ENCODE measurements around the gene SLC39A5.

Gene SLC39A5

DNA sequence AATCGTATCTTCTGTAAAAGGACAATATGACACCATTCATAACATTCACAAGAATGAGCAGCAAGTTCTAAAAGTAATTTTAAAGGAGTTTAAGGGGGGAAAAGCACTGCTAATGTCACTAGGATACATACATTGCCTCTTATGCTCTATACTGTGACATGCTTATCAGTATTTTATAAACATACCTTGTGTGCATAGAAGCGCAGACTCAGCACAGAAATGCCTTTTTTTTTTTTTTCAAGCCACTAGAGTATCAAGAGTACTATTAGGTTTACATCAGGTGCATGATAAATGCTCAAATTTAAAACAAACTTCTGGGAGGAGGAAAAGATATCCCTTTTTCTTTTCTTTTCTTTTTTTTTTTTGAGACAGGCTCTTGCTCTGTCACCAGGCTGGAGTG is 27.0 kb upstream of the SLC39A5 start:
- no peak for DNase-seq (ENCODE audit: low read depth)
- TF ChIP-seq, protein P1, sequence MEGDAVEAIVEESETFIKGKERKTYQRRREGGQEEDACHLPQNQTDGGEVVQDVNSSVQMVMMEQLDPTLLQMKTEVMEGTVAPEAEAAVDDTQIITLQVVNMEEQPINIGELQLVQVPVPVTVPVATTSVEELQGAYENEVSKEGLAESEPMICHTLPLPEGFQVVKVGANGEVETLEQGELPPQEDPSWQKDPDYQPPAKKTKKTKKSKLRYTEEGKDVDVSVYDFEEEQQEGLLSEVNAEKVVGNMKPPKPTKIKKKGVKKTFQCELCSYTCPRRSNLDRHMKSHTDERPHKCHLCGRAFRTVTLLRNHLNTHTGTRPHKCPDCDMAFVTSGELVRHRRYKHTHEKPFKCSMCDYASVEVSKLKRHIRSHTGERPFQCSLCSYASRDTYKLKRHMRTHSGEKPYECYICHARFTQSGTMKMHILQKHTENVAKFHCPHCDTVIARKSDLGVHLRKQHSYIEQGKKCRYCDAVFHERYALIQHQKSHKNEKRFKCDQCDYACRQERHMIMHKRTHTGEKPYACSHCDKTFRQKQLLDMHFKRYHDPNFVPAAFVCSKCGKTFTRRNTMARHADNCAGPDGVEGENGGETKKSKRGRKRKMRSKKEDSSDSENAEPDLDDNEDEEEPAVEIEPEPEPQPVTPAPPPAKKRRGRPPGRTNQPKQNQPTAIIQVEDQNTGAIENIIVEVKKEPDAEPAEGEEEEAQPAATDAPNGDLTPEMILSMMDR (conservative IDR thresholded peaks at IDR 0.05; ENCODE audit: control insufficient read depth, insufficient read depth, low read depth, low read length), result no peak
- H3K4me3 ChIP-seq (ENCODE audit: control insufficient read depth, low read depth, low read length), result no peak overlapping the region

GRCh38 chr12:56204275-56204674 is 25.6 kb upstream of the SLC39A5 start:
- TF ChIP-seq, protein P1 (conservative IDR thresholded peaks at IDR 0.05; ENCODE audit: control insufficient read depth, insufficient read depth, low read depth, low read length), result no peak
- DNase-seq (ENCODE audit: low read depth), result no peak
- H3K4me3 ChIP-seq (ENCODE audit: control insufficient read depth, low read depth, low read length), result no peak overlapping the region

GRCh38 chr12:56205445-56205844 is 24.4 kb upstream of the SLC39A5 start:
- TF ChIP-seq, protein P1 (conservative IDR thresholded peaks at IDR 0.05; ENCODE audit: control insufficient read depth, insufficient read depth, low read depth, low read length), result no peak
- DNase-seq (ENCODE audit: low read depth), result no peak
- no peak overlapping the region for H3K4me3 ChIP-seq (ENCODE audit: control insufficient read depth, low read depth, low read length)

GRCh38 chr12:56206452-56207166 is 23.2 kb upstream of the SLC39A5 start:
- peak; percentile 69 for DNase-seq (ENCODE audit: low read depth)
- no peak overlapping the region for H3K4me3 ChIP-seq (ENCODE audit: control insufficient read depth, low read depth, low read length)
- TF ChIP-seq, protein P1 (conservative IDR thresholded peaks at IDR 0.05; ENCODE audit: control insufficient read depth, insufficient read depth, low read depth, low read length), result peak; percentile 77

GRCh38 chr12:56208006-56208405 is 21.8 kb upstream of the SLC39A5 start:
- DNase-seq (ENCODE audit: low read depth), result no peak
- H3K4me3 ChIP-seq (ENCODE audit: control insufficient read depth, low read depth, low read length), result no peak overlapping the region
- TF ChIP-seq, protein P1 (conservative IDR thresholded peaks at IDR 0.05; ENCODE audit: control insufficient read depth, insufficient read depth, low read depth, low read length), result no peak

- TF ChIP-seq, protein P1 (conservative IDR thresholded peaks at IDR 0.05; ENCODE audit: control insufficient read depth, insufficient read depth, low read depth, low read length), result no peak
- DNase-seq (ENCODE audit: low read depth), result no peak
- H3K4me3 ChIP-seq (ENCODE audit: control insufficient read depth, low read depth, low read length), result no peak overlapping the region
Measured at GRCh38 chr12:56212361-56212760, 17.5 kb upstream of the SLC39A5 start.

Data from fibroblast of mammary gland (primary cell).